ENCODE results near the gene ADAM12.

GRCh38 chr10:126042906-126043305, 345.4 kb downstream of the ADAM12 start:
- TF ChIP-seq CTCF (IDR thresholded peaks at IDR 0.05 in 8 of 11, conservative IDR thresholded peaks at IDR 0.05 in 3 of 11), result no peak
- no peak for TF ChIP-seq POLR2A (IDR thresholded peaks at IDR 0.05)
- TF ChIP-seq POLR2AphosphoS5 (IDR thresholded peaks at IDR 0.05), result no peak

All from spleen (tissue), 7 donors.